Measurements from ENCODE around the gene PSRC1. TPM values are rescaled to one million over a fixed set of nuclear protein-coding genes. Genes with fewer than 3 reads are reported as not detected.
"Not testable (repeated sequence)": the region's sequence is repeated elsewhere in the genome, so short reads cannot be mapped to it uniquely, and the experiment has no call there.

Gene PSRC1
- total RNA-seq, 1 donor from 2014 or later: 7.6 TPM

DNA sequence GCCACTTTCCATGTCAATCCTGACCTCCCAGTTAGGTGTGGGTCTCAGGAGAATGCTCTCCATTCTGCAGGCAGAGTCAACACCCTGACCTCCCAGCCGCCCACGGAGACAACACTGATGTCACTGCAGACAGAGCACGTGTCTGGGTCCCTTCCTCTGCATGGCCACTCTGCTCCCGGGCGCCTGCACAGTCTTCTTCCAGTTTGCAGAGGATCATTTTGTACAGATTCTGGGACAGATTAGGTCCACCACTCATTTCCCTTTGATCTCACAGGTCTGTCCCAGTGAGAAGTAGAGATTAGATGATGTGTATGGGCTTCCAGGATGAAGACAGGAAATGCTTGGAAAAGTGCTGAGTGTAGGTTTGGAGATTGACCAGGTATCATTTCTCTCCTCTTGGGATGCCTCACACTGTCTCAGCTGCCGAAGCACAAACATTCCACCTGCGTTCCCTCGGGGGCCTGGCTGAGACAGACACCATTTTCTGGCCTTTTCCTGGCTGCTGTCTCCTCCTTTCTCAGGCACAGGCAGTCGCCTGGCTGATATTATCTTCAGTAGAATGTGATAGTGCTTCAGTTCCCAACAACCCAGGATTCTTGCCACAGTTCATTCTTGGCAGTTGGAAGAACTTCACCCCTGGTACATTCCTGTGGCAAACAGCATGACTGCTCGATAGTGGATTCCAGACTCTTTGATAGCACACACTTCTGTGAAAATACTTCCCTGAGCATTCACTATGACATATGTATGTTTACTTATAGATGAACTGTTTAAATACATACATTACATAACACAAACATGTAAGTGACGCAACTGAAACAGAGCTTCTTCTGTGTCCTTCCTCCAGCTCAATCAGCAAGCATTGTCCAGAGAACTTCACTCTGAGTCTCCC is 16.0 kb upstream of the PSRC1 start:
- peak; percentile 86 for DNase-seq (ENCODE audit: low spot score)
- peak; percentile 83 for ATAC-seq
- intact Hi-C loops (cut with DNase I): no loop called here

DNA sequence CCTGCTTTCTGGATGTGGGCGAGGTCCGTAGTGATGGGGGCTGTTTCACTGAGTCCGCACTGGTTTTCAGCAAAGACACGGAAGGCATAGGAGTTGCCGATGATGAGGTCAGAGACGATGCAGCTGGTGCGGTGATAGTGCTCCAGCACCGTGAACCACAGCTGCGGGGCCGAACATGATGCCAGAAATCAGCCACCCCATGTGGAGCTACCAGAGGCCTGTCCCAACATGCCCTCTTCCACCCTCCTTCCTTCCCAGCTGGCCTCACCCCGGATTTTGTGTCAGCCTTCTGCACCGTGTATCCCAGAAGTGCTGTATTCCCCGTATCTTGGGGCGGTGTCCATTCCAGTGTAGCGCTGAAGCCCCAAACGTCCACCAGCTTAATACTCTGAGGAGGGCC is 13.8 kb upstream of the PSRC1 start:
- ATAC-seq: no peak
- DNase-seq (ENCODE audit: low spot score): no peak
- intact Hi-C loops (cut with DNase I): no loop called here

DNA sequence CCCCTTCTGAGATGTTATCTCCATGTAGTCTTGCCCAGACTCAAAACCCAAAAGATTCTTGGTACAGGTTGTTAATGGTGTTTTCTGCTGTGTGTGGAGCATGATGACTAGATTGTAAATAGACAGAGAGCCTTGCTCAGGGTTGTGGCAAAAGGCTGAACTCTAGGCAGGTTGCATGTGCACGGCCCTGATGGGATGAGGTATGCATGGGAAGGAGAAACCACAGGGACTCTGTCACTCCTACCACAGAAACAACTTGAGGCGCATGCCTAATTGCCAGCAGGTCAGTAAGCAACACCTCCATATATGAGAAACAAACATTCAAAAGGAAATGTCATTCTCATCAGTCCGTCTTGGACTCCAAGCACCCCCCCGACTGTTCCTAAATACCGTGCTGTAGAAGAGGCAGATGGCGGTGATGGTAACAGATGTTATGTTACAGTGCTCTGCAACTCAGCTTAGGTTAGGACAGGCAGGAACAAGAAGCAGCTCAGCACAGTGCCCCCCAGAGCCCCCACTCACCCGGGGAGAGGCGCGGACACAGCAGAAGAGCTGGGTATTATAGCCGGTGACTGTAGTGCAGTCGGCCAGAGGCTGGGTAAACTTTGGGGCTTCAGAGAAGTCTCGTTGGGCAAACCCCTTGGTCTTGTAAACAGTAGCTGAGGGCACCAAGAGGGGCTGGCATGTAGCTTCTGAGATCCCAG is 12.9 kb upstream of the PSRC1 start:
- intact Hi-C loops (cut with DNase I): no loop called here
- no peak for DNase-seq (ENCODE audit: low spot score)
- no peak for ATAC-seq

DNA sequence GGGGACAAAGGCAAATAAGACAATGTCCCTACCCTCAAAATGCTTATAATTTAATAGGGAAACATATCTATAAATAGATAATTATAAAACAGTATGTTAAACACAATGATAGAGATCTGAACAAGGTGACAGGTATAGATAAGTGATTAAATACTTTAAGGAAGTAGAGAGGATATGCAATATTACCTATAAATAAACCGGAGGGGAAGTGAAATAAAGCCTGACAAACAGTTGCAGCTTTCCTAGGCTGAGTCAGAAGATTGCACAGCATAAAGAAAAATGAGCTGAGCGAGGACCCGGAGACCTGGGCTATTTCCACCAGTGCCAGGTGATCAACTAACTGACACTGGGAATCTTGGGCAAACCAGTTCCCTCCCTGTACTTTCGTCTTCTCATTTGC is 11.5 kb upstream of the PSRC1 start:
- intact Hi-C loops (cut with DNase I): no loop called here
- ATAC-seq (no peak), DNase-seq (ENCODE audit: low spot score) (no peak)

DNA sequence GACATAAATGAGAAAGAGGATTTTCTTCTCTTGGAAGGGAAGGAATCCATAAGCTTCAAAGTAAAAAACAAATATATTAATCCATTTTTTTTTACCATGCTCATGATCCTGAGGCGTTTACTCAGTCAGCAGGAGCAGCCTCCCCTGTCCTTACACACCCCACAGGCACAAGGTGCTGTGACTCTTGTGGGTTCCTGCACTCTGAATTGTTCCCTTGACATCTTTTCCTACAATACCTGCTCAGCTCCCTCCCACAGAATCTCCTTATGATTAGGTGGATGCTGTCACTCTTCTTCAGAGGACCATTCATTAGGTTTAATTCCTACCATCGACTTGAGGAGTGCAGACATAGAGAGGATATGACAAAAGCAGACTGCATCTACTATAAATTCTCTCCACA is 10.1 kb upstream of the PSRC1 start:
- intact Hi-C loops (cut with DNase I): no loop called here
- DNase-seq (ENCODE audit: low spot score): no peak
- no peak for ATAC-seq

DNA sequence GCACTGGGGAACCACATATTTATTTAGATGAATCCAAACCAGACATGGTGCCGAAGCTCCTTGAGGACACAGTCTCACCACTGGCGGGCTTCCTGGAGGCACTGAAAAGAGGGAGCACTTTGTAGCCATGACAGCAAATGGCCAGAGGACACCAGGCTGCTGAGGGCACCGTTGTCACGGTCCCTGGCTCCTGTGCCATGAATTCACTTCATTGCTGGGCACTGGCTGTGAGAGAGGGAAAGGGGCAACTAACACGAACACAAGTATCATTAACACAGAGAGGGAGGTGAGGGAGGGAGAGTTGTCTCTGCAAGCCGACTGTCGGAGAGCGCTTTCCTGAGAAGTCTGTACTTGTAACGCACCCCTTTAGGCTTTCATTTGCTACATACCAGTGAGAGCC is 9.4 kb upstream of the PSRC1 start:
- ATAC-seq: no peak
- intact Hi-C loops (cut with DNase I): no loop called here
- DNase-seq (ENCODE audit: low spot score): no peak

DNA sequence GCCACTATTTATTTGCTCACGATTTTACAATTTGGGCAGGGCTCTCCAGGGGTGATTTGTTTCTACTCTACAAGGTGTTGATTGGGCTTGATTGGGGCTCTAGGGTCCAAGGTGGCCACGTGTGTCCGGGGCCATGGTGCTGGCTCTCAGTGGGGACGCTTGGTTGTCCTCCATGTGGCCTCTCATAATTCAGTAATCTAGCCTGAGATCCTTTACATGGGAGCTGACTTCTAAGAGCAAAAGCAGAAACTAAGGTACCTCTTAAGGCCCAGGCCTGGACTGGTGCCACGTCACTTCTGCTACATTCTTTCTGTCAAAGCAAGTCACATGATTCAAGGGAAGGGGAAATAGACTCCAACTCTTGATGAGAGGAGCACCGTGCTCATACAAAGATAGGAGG is 8.1 kb upstream of the PSRC1 start:
- DNase-seq (ENCODE audit: low spot score): no peak
- intact Hi-C loops (cut with DNase I): no loop called here
- peak; percentile 24 for ATAC-seq

DNA sequence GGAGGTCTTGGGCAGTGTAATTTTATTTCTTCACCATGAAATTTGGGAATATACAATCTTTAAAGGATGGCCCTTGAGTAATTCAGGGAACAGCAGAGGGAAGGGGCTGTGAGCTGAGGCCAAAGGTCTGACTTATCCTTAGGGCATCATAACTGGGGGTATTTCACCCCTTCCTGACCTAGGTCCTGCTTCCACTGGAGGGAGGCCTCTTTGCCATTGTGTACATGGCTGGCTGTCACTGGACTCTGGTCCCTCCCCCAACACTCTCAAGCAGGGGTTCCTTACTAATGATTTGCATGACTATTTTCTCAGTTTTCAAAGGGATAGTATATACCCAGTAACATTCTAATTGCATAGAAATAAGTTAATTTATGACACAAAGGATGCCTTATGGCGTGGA is 7.2 kb upstream of the PSRC1 start:
- intact Hi-C loops (cut with DNase I): no loop called here

DNA sequence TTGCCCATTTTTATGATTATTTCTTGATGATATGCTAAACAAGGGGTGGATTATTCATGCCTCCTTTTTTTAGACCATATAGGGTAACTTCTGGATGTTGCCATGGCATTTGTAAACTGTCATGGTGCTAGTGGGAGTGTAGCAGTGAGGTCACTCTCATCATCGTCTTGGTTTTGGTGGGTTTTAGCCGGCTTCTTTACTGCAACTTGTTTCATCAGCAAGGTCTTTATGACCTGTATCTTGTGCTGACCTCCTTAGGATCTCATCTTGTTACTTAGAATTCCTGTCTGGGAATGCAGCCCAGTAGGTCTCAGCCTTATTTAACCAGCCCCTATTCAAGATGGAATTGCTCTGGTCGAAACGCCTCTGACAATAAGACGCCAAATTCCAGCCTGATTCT is 3.8 kb upstream of the PSRC1 start:
- ATAC-seq; DNase-seq (ENCODE audit: low spot score); intact Hi-C loops (cut with DNase I): not testable (repeated sequence)

More for the DNA sequence above, 7.2 kb upstream of the PSRC1 start:
- DNase-seq (ENCODE audit: low spot score) (no peak), ATAC-seq (no peak)

DNA sequence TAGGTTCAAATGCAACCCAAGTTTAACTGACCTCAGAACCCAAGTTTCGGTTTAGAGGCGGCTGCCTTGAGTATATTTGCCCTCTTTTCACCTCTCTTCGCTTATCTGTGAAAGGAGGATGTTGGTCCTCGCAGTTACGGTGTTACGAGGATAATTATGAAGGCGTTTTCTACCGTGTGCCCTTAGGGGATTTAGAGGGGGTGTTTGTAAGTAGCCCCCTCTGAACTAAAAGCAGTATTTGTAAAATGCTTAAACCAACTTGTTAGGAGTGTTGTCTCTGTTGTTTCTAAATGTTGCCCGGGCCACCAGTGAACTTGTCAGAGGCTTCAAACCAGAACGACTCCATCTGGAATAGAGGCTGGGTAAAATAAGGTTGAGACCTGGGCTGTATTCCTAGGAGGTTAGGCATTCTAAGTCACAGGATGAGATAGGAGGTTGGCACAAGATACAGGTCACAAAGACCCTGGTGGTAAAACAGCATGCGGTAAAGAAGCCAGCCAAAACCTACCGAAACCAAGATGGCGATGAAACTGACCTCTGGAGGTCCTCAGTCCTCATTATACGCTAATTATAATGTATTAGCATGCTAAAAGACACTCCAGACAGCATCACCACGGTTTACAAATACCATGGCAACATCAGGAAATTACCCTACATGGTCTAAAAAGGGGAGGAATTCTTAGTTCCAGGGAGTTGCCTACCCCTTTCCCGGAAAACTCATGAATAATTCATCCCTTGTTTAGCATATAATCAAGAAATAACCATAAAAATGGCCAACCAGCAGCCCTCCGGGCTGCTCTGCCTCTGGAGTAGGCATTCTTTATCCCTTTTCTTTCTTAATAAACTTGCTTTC is 1.0 kb upstream of the PSRC1 start:
- ATAC-seq (peak; percentile 5), DNase-seq (ENCODE audit: low spot score) (no peak)
- intact Hi-C loops (cut with DNase I): no loop called here

DNA sequence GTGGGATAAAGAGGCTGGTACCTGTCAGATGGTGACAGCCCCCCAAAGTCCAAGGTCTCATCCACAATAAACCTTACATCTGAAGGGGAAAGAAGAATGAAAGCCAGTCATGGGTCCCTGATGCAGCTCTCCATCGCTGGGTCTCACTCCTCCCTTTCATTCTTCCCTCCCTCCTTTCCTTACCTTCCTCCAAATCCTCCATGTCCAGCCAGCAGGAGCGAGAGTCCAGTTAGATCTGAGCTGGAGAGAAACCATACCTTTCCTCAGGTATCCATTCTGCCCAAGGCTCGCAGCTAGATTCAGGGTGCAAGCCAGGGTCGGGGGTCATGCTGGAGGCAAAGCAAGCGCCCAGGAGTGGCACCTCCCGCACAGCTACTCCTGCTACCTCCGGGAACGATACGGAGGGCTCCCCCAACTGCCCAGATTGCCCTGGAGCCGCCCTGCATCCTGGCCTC is 421 bp downstream of the PSRC1 start:
- intact Hi-C loops (cut with DNase I): no loop called here
- ATAC-seq (no peak), DNase-seq (ENCODE audit: low spot score) (no peak)

DNA sequence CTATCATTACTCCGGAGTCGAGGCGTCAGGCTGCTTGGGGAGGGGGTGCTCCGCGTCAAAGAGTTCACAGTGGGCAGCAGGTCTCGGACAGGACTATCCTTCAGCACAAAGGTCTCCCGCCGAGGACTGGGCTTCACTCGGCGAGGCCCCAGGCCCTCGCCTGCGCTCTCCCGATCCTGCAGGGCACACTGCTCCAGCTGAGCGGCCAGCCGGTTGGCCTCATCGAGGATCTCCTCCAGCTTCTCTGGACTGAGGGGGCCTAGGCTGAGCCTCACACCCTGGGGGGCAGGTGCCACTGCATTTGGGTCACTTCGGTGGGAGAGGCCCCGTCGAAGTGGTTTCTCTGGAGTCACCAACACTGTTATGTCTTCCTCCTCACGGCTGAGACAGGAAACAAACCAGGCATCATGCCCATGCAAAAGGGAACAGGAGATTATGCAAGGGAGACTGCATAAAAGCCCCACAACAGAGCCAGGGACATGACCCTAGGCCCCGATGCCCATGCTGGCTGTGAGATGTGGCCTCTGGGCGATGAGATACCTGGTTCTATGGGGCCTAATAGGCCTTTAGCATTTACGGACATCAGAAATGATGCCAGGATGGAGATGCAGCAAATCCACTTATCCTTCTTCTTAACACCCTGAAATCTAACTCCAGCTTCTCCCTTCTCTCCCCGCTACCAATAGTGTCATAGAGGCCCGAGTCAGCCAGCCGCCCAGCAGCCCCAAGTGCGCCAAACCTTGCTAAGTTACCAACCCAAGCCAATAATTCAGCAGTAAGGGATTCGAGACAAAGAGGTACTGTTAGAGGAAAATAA is 1.1 kb downstream of the PSRC1 start:
- intact Hi-C loops (cut with DNase I): no loop called here
- ATAC-seq (no peak), DNase-seq (ENCODE audit: low spot score) (no peak)

DNA sequence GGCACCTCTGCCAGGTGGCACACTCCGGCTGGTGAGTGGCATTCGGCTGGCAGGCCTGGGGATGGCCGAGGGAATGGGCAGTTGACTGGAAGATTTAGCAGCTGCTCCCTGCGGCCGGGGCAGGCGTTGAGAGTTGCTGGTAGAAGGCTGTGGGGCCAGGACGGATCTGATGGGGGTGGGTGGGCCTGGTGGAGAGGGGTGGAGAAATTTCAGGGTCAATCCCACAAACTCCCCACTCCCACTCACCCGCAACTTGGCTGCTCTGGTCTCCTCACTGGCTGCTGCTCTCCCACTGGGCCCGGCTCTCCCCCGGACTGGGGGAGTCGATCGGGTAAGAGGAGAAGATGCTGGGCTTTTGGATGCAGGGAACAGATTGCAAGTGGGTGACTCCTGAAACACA is 2.1 kb downstream of the PSRC1 start:
- intact Hi-C loops (cut with DNase I): no loop called here
- ATAC-seq (no peak), DNase-seq (ENCODE audit: low spot score) (no peak)

DNA sequence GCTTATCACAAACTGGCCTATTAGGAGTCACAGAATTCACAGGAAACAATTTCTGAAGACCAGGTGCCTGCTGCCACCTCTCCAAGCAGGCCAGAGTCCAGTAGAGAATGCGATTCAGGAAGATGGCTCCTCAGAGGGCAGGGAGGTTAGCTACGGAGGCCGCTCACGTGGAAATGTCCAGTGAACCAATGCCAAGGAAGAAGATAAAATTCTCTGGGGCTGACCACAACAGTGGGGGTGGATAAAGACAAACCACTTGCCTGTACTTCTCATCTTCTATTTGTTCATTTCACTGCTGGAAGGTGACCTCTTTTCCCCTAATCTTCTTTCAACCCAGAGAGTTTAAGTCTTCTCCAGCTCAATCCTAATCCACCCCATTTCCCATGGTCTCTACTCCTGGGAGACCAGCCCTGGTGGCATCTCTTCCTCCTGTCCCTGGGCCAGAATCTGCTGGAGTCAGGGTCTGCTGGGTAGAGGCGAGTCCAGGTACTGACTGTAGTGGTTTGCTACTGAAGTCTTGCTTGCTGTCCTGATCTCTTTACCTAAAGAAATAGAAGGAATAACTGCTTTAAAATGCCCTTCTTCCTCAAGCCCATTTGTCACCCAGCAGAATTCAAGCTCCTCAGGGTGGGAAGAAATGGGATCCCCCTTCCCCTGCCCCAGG is 3.2 kb downstream of the PSRC1 start:
- ATAC-seq: no peak
- intact Hi-C loops (cut with DNase I): loop anchor here (5.0 kb wide), 1 partner anchor 118 kb away; the partner anchor contains the start of gene SORT1
- DNase-seq (ENCODE audit: low spot score): no peak

DNA sequence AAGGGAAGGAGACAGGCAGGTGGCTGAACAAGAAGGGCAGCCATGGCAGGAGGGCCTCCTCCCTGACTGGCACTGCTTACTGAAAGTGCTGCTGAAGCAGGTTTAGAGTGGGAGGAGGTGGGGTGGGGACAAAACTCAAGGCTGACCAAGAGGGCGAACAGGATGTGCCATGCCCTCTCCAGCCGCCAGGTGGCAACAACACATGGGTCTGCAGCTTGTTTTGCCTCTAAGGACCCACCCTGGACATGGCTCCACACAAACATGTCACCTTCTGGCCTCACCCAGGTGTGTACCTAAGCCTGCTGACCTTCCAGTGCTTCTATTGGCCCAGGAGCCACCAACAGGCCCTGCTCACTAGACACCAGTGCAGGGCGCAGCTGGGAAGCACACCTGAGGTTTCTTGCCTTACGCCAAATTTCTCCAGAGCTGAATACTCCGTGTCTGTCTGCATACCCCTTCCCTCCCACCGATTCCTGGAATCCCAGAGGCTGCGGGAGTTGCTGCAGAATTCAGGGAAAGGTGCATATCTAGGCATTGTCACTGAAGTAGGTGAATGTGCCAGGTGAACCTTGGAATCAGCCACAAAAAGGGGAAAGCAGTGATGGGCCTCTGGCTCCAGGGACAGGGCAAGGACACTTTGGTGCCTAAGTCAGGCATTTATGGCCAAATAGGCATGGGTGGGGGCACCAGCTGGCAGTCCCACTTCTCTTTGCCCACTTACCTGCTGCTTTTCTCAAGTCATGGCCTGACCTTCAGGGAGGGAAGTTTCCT is 5.3 kb downstream of the PSRC1 start:
- intact Hi-C loops (cut with DNase I): loop anchor here (5.0 kb wide), 1 partner anchor 120 kb away; the partner anchor contains the start of gene SORT1
- peak; percentile 88 for DNase-seq (ENCODE audit: low spot score)
- peak; percentile 39 for ATAC-seq

DNA sequence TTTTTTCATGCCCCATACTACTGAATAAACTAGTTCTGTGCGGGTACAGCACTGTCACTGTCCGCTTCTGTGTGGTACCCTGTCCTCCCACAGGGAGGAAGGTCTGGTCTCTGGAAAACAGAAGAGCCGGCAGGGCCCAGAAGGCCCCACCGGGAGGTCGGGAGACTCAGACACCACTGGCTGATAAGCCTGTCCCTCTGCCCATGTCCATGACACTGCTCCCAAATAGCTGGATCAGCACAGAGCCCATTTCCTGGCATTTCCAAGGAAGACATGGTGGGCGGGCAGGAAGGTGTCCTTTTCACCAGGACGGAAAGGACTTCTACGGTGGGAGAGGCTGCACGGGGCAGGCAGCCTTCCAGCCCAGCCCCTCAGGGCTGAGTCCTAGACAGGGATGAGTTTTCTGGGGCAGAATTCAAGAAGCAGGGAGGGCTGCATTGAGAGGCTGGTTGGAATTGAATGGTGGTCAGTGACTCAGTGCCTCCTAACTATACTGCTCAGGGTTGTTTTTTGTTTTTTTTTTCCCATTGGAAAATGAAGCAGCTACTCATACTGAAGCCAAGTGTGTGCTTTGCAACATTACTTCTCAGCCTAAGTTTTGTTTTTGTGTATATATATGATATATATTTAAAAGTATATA is 7.1 kb downstream of the PSRC1 start:
- intact Hi-C loops (cut with DNase I): loop anchor here (5.0 kb wide), 1 partner anchor 121 kb away; the partner anchor contains the start of gene SORT1
- no peak for DNase-seq (ENCODE audit: low spot score)
- ATAC-seq: no peak
